HG03103 (cell line): Measurements from ENCODE around the gene CHIT1.

Experiments used
- ATAC-seq: cut with Tn5 transposase; IDR thresholded peaks from one replicate; pipeline ENCODE4 v1.9.1; 2021; ENCODE audit warnings: low read depth; ENCODE audit not compliant: unreplicated experiment

Gene CHIT1

DNA sequence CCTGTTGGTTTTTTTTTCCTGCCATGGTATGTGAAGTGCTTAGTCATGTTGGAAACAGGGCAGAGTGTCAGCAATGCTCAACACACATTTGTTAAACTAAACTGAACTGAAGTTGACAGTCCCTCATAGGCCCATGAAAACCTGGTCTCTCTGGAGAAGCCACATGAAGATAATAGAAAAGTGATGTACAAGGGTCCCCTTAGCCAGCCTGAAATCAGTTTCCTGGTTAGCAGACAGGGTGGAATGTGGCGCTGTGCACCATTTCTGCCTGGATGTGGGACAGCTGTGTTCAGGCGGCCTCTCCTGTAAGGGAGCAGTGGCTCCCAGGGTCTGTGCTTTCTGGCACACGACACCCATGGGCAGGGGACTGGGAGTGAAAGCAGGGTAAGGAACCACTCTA lies 33.1 kb downstream of the CHIT1 start:
- ATAC-seq = no peak

DNA sequence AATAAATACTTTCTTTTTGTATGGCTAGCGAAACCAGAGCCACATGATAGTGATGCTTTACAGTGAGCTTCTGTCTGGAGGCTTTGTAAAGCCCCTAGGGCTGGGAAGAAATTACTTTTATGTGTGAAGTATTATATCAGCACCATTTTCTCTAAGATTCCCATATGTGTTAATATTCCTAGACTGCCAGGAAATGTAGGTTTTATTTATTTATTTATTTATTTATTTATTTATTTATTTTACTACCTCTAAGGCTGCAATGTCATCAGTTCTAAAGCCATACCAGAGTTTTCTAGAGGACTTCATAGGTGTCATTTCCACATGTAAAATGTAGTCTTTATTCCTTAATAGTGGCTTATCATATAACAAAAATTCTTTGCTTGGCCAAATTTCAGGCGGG lies 38.5 kb downstream of the CHIT1 start:
- no peak for ATAC-seq

DNA sequence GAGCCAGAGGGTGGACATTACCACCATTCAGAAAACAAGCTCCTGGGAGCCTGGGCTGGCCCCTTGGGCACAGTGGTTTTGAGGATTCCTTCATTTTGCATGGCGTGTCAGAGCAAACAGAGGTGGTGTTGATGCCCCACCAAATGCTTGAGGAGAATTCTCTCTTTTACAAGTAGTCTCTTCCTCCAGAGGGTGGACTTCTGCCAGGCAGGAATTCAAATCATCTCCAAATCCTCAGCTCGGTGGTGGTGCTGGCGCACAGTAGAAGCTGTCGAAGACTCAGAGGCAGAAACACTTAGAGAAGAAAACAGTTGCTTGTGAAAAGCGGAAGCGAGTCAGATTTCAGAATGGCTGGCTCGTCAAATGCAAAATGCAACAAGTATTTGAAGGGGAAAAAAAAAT lies 39.5 kb downstream of the CHIT1 start:
- no peak for ATAC-seq

DNA sequence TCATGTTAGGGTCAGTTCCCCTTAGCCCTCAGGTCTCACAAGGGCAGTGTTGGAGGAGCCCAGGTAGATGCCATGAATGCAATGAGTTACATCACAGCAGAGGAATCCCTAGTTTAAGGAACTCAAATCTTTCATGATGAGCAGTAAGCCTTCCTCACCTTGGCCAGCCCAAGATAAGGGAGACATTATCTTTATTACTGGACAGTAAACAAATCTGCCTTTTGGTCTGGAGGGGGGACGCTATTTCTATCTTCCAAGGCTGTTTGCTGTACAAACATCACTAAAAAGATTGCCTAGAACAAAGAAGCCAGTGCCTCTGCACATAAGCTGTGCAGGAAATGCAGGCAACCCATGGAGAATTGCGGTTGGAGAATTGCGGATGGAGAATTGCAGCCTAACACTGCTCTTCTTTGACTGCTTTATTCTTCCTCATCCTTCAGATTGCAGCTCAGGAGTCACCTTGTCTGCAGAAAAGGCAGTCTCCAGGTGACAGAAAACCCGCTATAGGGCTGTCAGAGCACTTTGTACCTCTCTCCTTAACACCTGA lies 40.7 kb downstream of the CHIT1 start:
- ATAC-seq = no peak

DNA sequence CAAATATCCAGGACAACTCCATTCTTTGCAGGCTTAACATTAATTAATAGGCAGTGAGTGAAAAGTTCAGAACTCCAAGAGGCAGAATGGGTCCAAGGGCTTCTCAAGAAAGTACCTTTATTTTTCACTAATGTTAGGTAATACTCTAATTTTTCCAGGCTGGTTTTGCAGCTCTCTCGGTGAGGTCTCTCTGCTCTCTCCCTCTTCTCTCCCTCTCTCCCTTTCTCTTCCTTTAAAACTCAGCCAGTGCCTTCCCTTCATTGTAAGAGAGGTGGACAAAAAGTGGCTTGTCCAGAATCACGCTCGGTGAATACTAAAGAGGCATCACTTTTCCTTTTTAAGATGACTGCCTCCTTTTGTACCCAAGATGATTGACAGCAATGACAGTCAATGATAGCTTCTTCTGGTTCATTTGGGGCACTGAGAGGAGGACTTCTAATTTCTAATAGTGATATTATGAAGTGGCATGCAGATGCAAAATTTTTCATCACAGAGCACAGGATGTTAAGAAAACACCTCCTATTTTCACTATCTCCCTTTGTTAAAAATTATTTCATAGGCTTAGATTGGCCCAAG lies 41.7 kb downstream of the CHIT1 start:
- ATAC-seq = no peak

DNA sequence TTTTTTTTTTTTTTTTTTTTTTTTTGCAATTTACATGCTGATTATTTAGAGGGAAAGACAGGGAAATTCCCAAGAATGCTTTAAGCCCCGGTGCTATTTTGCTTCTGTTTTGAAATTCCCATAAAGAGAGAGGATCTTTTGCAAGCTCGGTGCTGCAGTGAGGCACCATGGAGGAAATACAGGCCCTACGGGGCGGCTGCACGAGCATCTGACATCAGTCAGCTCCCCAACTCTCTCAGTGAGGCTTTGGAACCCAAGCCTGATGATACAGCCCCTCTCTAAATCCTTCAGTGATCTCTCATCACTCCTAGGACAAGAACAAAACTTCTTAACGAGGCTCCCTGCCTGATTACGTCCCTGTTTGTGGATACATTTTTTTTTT lies 42.2 kb downstream of the CHIT1 start:
- ATAC-seq = no peak

DNA sequence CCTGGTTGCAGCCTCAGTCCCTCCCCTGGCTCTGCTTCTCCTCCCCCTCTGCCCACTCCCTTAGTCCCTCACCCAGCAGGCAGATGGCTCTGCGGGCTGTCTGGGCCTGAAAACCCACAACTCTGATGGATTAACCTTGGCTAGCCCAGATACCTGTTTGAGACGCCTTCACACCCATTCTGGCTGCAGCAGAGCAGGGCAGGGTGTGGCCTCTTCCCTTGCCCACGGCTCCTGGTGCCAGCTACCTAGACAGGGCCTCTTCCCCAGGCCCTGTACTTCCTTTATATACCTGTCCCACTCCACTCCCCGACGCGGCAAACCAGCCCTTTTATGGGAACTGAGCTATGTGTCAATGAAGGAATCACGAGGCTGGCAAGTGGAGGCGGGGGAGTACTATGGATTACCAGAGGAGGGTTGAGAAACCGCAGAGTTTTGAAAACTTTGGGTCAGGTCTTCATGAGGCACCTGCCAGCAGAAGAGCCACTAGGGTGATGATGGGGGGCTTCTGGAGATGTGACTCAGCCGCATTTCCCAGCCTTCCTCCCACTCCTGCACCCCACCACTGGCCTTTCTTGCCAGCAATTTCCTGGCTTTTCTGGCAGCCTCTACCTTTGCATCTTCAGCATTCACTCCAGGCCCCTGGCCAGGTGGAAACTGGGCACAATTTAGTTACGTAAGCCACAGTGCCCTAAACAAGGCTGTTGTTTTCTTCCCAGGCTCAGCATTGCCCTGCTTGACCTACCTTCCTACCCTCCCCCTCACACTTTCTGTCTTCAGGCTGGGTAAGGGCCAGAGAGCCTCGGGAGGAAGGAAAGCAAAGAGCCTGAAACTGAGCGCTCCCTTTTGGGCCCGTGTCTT lies 42.8 kb downstream of the CHIT1 start, which contains the start of gene CHI3L1:
TSS of gene CHI3L1 (minus strand) at position 259 of the 858 bp plus-strand sequence. CDS start at position 178, 81 bp downstream.
- no peak for ATAC-seq

DNA sequence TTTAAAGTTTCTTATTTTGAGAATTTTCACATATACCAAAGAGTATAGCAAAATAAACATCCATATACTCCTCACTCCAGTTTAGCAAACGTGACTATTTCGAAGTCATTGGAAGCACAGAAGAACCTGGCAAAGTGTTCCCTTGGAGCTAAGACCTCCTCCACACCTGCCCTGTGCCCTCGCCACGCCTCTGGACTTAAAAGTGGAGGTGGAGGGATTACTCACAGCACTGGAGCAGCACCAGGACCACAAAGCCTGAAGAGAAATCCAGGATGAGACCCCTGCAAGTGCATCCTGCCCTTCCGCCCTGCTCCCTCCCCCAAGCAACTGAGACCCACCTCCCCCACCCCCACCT lies 43.4 kb downstream of the CHIT1 start:
- ATAC-seq = no peak

DNA sequence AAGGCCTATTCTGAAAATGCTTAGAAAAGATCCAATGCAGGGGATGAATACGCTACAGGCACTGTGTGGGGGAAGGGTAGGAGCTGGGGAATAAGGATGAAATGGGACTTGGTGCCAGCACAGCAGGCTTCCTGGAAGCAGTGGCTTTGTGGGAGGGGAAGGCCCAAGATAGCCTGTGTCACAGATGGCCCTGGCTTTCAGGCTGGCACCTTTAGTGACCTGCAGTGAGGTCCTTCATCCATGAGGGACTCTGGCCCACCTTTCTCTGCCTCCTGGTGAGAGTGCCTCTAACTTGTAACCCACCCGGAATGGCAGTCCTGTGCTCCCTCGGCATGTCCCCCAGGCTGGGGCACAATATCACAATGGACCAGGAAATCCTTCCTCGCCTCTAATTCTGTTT lies 43.9 kb downstream of the CHIT1 start:
- no peak for ATAC-seq

DNA sequence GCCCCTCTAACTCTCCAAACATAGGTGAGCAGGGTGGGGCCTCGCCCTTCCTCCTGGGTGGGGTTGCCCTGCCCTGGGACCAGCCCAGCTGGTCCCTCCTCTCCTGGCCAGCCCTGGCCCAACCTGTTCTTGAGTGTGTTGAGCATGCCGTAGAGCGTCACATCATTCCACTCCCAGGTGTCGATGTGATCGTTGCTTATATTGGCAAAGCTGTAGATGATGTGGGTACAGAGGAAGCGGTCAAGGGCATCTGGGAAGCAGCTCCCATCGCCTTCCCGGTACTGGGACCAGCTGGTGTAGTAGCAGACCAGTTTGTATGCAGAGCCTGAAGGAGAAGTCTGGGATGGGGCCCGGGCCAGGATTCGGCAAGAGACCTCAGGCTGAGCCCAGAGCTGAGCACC lies 44.4 kb downstream of the CHIT1 start:
- no peak for ATAC-seq

DNA sequence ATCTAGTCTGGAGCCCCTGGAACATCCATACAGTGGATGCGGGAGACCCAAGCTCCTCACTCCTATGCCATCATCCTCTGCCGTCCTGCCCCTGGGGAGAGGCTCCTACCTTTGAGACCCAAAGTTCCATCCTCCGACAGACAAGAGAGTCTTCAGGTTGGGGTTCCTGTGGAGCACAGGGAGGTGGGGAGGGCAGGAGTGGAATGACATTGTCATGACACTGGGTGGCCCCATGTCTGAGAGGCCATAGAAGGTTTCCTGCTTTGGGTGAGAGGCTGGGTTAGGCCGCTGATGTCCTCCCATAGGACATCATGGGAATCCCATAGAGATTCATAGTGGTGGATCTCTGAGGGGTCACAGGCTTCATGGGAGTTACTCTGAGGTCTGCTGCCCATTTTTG lies 45.0 kb downstream of the CHIT1 start:
- ATAC-seq = no peak

DNA sequence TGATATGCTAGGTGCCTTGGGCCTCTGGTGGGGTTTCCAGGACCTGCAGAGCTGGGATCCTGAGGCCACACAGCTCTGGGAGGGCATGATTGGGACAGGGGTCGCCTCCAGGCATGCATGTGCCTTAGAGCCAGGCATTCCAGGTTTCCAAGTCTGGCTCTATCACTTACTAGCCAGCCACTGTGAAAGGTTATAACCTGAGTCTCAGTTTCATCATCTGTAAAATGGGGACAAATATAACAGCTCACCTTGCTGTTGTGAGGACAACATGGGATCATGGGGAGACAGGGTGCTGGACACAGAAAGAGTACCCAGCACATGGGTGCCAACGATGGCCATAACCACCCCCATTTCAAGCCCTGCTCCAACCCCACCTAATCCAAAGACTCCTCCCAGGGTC lies 45.6 kb downstream of the CHIT1 start:
- no peak for ATAC-seq

DNA sequence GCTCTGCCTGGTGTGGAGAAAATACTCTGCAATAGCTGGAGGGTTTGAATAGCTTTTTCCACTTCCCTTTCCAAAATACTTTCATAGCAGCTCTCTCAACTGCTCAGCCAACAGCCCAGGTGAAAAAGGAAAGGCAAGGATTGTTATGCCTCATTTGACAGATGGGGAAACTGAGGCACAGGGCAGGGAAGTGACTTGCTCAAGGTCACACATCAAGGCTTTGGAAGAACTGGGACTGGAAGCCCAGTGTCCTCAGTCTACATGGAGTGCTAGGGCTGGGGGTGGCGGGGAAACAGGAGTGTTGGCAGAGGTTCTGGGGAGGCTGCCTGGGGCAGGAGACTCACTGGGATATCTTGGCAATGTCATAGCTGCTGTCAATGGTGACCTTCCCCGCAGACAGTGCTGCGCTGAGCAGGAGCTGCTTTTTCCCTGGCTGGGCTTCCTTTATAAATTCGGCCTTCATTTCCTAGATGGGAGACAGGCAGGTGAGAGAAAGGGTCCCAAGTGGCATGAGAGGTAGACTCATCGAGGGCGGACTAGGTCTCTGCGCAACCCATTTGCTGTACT lies 47.0 kb downstream of the CHIT1 start:
- no peak for ATAC-seq

DNA sequence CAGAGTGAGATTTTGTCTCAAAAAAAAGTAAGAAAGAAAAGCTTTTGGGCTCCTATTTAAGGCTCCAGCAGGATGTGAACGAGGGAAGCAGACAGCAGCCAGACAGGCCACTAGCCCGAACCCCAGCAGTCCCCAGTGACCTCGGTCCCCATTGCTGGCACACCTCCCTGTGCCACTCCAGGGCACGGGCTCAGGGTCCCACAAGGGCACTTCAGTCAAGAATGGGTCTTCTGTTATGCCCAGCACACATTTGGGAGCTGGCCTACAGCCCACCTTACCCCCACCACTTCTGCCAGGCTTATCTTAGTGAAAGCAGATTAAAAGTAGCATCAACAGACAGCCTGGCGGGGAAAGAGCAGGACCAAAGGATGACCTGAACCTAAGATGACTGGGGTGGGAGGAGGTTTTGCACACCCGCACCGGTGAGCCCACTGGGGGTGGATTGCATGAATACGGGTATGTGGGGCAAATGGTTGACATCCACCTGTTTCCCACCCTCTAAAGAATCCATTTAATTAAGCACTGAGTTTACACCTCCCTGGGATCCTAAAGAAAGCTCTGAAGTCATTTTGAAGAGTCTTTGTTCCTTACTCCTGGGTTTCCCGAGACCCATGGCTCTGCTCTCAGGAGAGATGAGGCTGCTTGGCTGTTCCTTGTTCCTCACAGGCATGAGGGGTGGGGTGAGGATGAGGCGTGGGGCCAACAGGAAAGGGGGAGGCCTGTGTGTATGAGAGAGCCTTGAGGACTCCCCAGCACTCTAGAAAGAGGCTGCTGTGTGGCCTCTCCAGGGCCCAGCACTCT lies 47.7 kb downstream of the CHIT1 start:
- ATAC-seq = no peak

DNA sequence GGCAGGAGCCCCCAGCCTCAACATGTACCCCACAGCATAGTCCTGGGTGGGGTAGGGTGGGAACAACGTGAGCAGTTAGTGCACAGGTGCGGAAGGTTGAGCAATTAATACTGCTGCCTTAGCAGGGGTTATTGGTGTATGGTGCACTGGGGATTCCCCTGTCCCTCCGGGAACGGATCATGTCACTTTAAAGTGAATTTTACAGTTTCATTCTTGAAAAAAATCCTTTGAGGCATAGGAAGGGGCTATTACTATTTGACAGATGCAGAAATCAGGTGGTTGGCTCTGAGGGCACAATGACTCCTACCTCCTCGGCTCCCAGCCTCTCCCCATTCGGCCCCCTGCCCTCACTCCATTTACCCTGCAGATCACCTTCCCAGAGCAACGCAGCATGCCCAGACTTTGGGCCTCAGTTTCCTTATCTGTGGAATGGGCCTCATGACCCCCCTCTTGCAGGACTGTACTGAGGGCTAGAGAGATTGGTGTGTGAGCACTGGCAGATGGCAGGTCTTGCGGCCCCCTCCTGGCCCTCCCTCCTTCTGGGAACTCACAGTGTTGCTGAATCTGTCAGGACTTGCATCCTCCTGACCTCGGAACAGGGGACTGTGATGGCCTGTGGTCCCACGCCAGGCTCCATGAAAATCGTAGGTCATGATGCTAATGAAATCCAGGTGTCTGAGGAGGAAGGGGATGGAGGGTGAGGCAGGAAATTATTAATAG lies 48.7 kb downstream of the CHIT1 start:
- ATAC-seq = no peak

DNA sequence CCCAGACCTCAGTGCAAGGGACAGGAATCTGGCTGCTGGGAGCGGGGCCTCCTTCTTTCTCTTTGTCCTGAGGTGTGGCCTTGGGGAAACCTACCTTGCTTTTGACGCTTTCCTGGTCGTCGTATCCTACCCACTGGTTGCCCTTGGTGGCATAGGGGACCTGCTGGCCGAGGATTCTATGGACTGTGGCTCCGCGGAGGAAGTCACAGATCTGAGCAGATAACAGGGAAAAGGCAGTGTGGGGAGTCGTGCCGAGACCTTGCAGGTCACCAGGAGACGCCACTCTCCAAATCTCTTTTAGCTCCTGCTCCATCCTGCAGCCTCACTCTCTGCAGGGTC lies 49.8 kb downstream of the CHIT1 start:
- ATAC-seq = no peak

DNA sequence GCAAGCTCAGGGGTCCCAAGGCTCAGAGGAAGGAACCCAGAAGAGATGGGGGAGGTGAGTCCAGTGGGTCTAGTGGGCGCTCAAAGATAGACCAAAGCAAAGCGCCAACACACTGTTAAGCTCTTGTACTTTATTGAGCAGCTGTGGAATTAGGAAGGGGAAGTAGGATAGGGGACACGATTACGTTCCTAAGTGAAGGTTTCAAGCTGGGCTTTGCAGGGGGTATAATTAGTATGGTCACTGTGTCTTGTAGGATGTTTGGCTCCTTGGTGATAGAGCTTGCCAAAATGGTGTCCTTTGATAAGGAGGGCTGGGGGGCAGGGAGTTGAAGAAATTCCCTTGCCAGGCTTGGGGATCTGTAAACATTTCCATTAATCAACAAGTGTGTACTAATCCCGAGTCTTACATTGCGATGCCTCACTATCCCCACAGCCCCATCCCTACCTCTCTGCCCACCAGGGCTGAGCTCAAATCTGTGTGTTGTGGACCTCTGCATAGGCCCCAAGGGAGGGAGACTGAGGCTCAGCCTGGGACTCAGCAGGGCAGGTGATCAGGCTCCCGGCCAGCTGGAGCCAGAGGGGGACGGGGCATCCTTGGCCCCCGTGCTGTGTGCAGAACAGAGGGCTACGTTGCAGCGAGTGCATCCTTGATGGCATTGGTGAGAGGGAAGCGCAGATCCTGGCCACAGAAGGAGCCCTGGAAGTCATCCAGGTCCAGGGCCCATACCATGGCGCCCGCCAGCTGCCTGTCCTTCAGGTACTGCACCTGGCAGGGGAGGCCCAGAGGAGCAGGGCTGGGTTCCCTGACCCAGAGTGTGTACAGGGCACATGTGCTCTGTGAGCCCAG lies 50.4 kb downstream of the CHIT1 start:
- ATAC-seq = no peak

DNA sequence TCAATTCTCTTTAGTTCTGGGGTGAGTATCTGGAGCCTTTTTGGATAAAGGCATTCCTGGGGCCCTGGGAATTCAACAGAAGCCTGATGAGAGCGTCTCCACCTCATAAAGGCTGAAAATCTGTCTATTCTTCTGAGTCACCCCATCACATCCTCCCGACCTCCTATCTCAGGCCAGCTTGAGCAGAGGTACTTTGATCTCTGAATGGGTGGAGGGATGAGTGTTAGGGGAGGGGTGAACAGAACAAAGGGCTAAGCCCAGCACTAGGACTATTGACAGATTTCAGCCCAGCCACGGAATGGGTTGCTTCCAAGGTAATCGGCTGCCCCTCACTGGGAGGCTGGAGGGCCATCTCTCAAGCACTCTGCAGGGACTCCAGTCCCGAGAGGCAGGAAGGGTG lies 51.4 kb downstream of the CHIT1 start:
- no peak for ATAC-seq

DNA sequence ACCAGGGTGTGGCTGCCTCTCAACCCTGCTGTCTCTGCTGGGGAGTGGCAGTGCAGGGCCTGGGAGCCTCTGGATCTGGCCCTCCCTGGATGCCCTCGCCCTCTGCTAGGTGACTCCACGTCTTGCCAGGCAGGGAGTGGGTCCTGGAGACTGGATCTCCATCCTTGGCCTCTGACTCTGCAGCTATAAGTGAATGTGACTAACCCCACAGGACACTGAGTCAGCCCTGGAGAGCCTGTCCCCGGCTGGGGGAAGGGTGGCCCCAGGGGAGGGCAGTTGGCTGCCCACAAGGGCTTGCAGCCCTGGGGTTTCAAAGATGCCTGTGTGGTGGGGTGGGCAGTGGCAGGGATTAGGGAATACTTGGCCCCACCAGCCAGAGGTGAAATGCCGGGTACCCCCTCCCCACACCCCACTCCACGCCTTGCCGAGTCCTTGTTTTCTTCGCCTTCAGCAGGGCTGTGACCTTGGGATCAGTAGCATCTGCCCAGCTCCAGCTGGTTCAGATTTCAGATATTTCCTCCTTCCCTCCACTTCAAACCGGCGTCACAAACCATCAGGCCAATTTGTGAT lies 51.9 kb downstream of the CHIT1 start:
- ATAC-seq = no peak
